ENCODE results near the gene RAD51B.

RAD51B gene

DNA sequence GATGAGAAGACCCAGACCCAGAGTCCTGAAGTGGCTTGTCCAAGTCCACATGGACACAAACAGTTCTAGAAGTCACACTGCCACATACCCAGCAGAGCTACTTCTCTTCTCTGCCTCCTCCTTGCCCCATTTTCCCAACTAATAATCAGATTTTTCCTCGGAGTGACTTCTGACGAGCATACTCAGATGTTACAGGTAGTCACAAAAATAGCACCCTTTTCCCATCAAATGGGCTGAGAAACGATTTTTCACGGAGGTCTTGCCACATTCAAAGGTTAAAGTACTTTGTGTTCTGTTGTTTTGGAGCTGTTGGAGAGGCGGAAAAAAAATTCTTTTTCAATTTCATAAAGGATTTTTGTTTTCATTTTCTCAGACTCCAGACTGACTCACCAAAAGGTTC, 740.4 kb downstream of the RAD51B start:
- Mint-ChIP-seq H3K27me3 (ENCODE audit: low read depth) (no peaks in the 10 kb centered on the region), H3K4me3 (no peak overlapping the region), H3K9me3 (no peaks in the 10 kb centered on the region), H3K4me1 (peaks cover 70% of the 10 kb centered on the region), H3K27ac (peak overlapping the region; percentile 17 to 100 (median 91)), H3K36me3 (ENCODE audit: low read depth) (no peaks in the 10 kb centered on the region)
- TF ChIP-seq, protein P1, sequence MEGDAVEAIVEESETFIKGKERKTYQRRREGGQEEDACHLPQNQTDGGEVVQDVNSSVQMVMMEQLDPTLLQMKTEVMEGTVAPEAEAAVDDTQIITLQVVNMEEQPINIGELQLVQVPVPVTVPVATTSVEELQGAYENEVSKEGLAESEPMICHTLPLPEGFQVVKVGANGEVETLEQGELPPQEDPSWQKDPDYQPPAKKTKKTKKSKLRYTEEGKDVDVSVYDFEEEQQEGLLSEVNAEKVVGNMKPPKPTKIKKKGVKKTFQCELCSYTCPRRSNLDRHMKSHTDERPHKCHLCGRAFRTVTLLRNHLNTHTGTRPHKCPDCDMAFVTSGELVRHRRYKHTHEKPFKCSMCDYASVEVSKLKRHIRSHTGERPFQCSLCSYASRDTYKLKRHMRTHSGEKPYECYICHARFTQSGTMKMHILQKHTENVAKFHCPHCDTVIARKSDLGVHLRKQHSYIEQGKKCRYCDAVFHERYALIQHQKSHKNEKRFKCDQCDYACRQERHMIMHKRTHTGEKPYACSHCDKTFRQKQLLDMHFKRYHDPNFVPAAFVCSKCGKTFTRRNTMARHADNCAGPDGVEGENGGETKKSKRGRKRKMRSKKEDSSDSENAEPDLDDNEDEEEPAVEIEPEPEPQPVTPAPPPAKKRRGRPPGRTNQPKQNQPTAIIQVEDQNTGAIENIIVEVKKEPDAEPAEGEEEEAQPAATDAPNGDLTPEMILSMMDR (IDR thresholded peaks at IDR 0.05; ENCODE audit: unreplicated experiment in 3 of 3): no peak

DNA sequence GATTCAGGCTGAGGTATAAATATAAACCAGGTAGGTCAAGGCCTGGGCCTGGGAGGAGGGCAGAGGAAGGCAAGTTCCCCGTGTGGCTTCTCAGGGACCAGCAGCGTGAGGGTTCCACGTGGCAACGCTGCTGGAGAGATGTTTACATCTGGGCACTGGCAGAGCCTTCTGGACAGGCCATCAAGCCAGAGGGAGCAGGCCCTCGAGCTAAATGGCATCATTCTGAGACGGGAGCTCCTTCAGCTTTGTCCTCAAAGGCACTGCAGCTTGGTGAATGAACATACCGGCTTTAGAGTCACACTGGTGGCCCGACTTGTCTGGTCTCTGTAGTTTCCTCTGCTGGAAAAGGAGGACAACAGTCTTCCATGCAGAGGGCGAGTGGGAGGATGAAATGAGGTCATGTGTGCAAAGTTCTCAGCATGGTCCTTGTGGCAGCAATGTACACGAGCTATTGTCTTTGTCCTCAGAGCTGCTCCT, 742.0 kb downstream of the RAD51B start:
- Mint-ChIP-seq H3K27ac (peak overlapping the region; percentile 99 to 100 (median 99)), H3K4me3 (no peak overlapping the region), H3K9me3 (no peaks in the 10 kb centered on the region), H3K36me3 (ENCODE audit: low read depth) (no peaks in the 10 kb centered on the region), H3K27me3 (ENCODE audit: low read depth) (no peaks in the 10 kb centered on the region), H3K4me1 (peaks cover 72% of the 10 kb centered on the region)
- TF ChIP-seq, protein P1 (IDR thresholded peaks at IDR 0.05; ENCODE audit: unreplicated experiment in 3 of 3): no peak

DNA sequence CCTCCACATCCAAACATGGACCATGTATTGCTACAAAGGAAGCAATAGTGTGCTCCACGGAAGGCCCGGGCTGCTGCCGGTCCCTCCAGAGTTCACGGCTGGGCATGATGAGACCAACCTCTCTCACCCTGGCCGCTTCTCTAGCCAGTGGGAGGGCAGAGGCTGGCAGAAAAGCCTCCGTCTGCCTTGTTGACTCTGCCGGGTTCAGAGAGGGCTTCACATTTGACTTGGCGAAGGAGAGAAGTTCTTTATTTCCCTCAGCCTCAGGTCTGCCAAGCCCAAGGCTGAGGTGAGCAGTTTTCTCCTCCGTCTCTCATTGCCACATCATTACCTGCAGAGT, 743.3 kb downstream of the RAD51B start:
- no peaks in the 10 kb centered on the region for H3K27me3 Mint-ChIP-seq (ENCODE audit: low read depth)
- TF ChIP-seq, protein P1 (IDR thresholded peaks at IDR 0.05; ENCODE audit: unreplicated experiment in 3 of 3): no peak
- peak overlapping the region in 2 of 3 experiments; percentile 49 to 59 for H3K4me3 Mint-ChIP-seq
- H3K36me3 Mint-ChIP-seq (ENCODE audit: low read depth): no peaks in the 10 kb centered on the region
- peak overlapping the region; percentile 99 to 100 (median 99) for H3K27ac Mint-ChIP-seq
- H3K9me3 Mint-ChIP-seq: peaks cover 3% of the 10 kb centered on the region
- peaks cover 70% of the 10 kb centered on the region for H3K4me1 Mint-ChIP-seq

DNA sequence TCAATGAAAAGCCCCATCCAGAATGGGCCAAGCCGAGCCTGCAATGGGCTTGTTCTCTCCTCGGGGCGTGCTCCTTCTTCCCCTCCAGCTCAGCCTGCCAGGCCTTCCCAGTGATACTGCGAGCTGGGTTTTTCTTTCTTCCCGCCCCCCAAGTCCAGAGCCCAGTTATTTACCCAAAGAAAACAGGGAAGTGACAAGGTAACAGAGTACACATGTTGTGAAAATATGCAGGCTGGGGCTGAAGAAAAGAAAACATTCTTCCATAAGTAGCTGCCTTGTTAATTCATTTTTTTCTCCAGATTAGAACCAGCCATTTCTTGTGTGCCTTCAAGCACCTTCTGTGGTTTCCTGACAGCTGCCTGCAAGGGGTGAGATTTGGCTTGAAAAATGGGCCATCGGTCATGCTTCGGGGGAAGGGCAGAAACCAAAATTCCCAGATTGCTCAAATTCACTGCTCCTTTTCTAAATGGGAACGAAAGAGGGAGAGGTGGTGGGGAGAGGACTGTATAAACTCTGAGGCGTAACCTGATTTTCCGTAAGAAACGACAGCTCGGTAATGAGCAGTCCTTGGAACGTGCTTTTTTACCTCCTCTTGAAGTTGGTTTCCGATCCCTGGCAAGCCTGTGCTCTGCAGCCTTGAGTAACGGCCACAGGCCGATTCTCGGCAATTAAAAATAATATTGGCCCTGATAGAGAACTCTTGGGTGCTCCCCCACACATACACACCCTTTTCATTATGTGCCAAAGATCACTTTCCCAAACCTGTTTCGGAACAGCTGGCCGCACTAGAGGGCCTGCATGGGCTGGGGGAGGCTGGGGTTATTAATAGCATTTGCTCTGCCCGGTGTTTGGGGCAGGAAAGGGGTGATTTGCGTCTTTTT, 743.9 kb downstream of the RAD51B start:
- Mint-ChIP-seq H3K27ac (peak overlapping the region; percentile 99 to 100 (median 99)), H3K9me3 (peaks cover 3% of the 10 kb centered on the region), H3K4me1 (peaks cover 73% of the 10 kb centered on the region), H3K36me3 (ENCODE audit: low read depth) (no peaks in the 10 kb centered on the region), H3K4me3 (peak overlapping the region in 2 of 3 experiments; percentile 49 to 59), H3K27me3 (ENCODE audit: low read depth) (no peaks in the 10 kb centered on the region)
- TF ChIP-seq, protein P1 (IDR thresholded peaks at IDR 0.05; ENCODE audit: unreplicated experiment in 3 of 3): no peak

DNA sequence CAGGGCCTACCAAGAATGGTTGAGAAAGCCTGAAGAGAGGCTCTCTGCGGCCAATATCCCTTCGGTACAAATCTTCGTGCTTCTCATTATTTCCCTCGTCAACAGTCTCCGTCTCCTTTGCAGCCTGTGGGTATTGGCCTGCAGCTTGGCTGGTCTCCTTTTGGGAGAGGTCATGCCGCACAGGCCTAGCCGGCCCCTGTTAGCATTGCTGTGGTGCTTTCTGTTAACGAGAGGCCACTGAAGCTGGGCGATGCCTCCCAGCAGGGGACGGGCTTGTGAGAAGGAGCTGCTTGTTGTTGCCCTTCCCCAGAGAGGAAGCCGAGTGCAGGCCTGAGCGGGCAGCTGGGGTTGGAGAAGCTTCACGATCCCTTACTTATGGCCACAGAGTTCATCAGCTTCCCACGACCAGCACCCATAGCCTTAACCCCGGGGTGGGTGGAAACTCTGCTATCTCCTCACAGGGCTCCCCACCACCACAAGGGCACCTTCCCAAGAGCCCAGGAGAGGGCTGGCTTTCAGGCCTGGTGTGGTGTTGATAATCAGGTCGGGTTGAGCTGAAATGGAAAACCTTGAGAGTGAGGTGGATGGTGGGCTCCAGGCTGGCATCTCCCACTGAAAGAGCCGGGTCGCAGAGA, 744.7 kb downstream of the RAD51B start:
- Mint-ChIP-seq H3K36me3 (ENCODE audit: low read depth) (peaks cover 4% of the 10 kb centered on the region), H3K27ac (peak overlapping the region; percentile 99 to 100 (median 99)), H3K4me1 (peaks cover 81% of the 10 kb centered on the region), H3K9me3 (peaks cover 3% of the 10 kb centered on the region), H3K27me3 (ENCODE audit: low read depth) (no peaks in the 10 kb centered on the region), H3K4me3 (peak overlapping the region in 2 of 3 experiments; percentile 0 to 59)
- TF ChIP-seq, protein P1 (IDR thresholded peaks at IDR 0.05; ENCODE audit: unreplicated experiment in 3 of 3): no peak

Measured in nephron (organoid).